Stomach (tissue), 4 donors: ENCODE data around the gene TKTL1.
"Not testable (repeated sequence)": the region's sequence is repeated elsewhere in the genome, so short reads cannot be mapped to it uniquely, and the experiment has no call there.

Experiments used
- CTCF ChIP-seq, 7 experiments: fragments of 450-650 bp in 4 of 7; fragments of 200-600 bp in 3 of 7; sonication (generic) in 3 of 7; IDR thresholded peaks; one replicate each; pipeline ENCODE4 v1.5.1; 2016 to 2019; ENCODE audit warnings: antibody characterized with exemption in 7 of 7, control low read depth in 2 of 7, mild to moderate bottlenecking in 1 of 7
- POLR2A ChIP-seq, 4 donors: fragments of 450-650 bp; IDR thresholded peaks; one replicate each; pipeline ENCODE4 v1.6.1; 2016; ENCODE audit warnings: antibody characterized with exemption in 4 of 4, control low read depth in 2 of 4, mild to moderate bottlenecking in 1 of 4, moderate library complexity in 1 of 4
- POLR2AphosphoS5 ChIP-seq, 3 donors: sonication (generic); formaldehyde crosslinking; IDR thresholded peaks; one replicate each; pipeline ENCODE4 v1.6.1; 2016; ENCODE audit warnings: antibody characterized with exemption in 3 of 3

GRCh38 chrX:154257282-154257681 lies 38.3 kb upstream of the TKTL1 start, which contains the start of gene OPN1MW3:
- TF ChIP-seq CTCF, POLR2A, POLR2AphosphoS5 (IDR thresholded peaks at IDR 0.05): not testable (repeated sequence)
